ENCODE results near the gene SLC7A9.
"Not testable (repeated sequence)": the region's sequence is repeated elsewhere in the genome, so short reads cannot be mapped to it uniquely, and the experiment has no call there.

The SLC7A9 gene

GRCh38 chr19:32863841-32864240 is 5.7 kb downstream of the SLC7A9 start:
- DNase-seq (ENCODE audit: low read depth) = no peak

- no peak for DNase-seq (ENCODE audit: low read depth)
Observed at GRCh38 chr19:32863301-32863700, 6.3 kb downstream of the SLC7A9 start.

- no peak for DNase-seq (ENCODE audit: low read depth)
Observed at GRCh38 chr19:32862741-32863140, 6.8 kb downstream of the SLC7A9 start.

GRCh38 chr19:32862173-32862572 is 7.4 kb downstream of the SLC7A9 start:
- no peak for DNase-seq (ENCODE audit: low read depth)

GRCh38 chr19:32861596-32861995 is 8.0 kb downstream of the SLC7A9 start:
- no peak for DNase-seq (ENCODE audit: low read depth)

GRCh38 chr19:32859591-32859990 is 10.0 kb downstream of the SLC7A9 start:
- no peak for DNase-seq (ENCODE audit: low read depth)

GRCh38 chr19:32858559-32858958 is 11.0 kb downstream of the SLC7A9 start:
- DNase-seq (ENCODE audit: low read depth) = no peak

- DNase-seq (ENCODE audit: low read depth) = no peak
Observed at GRCh38 chr19:32858155-32858554, 11.4 kb downstream of the SLC7A9 start.

- DNase-seq (ENCODE audit: low read depth) = no peak
Observed at GRCh38 chr19:32857584-32857983, 12.0 kb downstream of the SLC7A9 start.

GRCh38 chr19:32856818-32857217 is 12.7 kb downstream of the SLC7A9 start:
- not testable (repeated sequence) for DNase-seq (ENCODE audit: low read depth)

- DNase-seq (ENCODE audit: low read depth) = no peak
Observed at GRCh38 chr19:32852216-32852615, 17.4 kb downstream of the SLC7A9 start.

GRCh38 chr19:32848035-32848434 is 21.5 kb downstream of the SLC7A9 start:
- DNase-seq (ENCODE audit: low read depth) = not testable (repeated sequence)

GRCh38 chr19:32843716-32844245 is 25.8 kb downstream of the SLC7A9 start:
- DNase-seq (ENCODE audit: low read depth) = no peak

- DNase-seq (ENCODE audit: low read depth) = no peak
Observed at GRCh38 chr19:32842061-32842460, 27.5 kb downstream of the SLC7A9 start.

- DNase-seq (ENCODE audit: low read depth) = no peak
Observed at GRCh38 chr19:32837531-32837930, 32.0 kb downstream of the SLC7A9 start.

GRCh38 chr19:32833388-32833787 is 36.2 kb downstream of the SLC7A9 start:
- DNase-seq (ENCODE audit: low read depth) = not testable (repeated sequence)

- not testable (repeated sequence) for DNase-seq (ENCODE audit: low read depth)
Observed at GRCh38 chr19:32832825-32833224, 36.7 kb downstream of the SLC7A9 start.

GRCh38 chr19:32832094-32832493 is 37.5 kb downstream of the SLC7A9 start:
- not testable (repeated sequence) for DNase-seq (ENCODE audit: low read depth)

- DNase-seq (ENCODE audit: low read depth) = no peak
Observed at GRCh38 chr19:32831611-32832010, 38.0 kb downstream of the SLC7A9 start.

- DNase-seq (ENCODE audit: low read depth) = peak; percentile 86
Observed at GRCh38 chr19:32830231-32831014, 39.1 kb downstream of the SLC7A9 start.

GRCh38 chr19:32829345-32829896 is 40.1 kb downstream of the SLC7A9 start:
- no peak for DNase-seq (ENCODE audit: low read depth)

- no peak for DNase-seq (ENCODE audit: low read depth)
Observed at GRCh38 chr19:32828643-32829344, 40.8 kb downstream of the SLC7A9 start.

GRCh38 chr19:32828139-32828538 is 41.4 kb downstream of the SLC7A9 start:
- no peak for DNase-seq (ENCODE audit: low read depth)
